Ovary (tissue), 3 donors: ENCODE data around the gene GRM5.

Experiments
- POLR2A ChIP-seq: fragments of 450-650 bp; IDR thresholded peaks from one replicate; pipeline ENCODE4 v1.6.1; 2017; ENCODE audit warnings: antibody characterized with exemption, mild to moderate bottlenecking, moderate library complexity
- TF ChIP-seq, protein P1 (sequence below), 3 donors: fragments of 450-650 bp in 2 of 3; fragments of 200-600 bp in 1 of 3; IDR thresholded peaks; one replicate each; pipeline versions ENCODE4 v1.5.1 to v1.8.0; 2016 to 2022; ENCODE audit warnings: antibody characterized with exemption in 3 of 3, mild to moderate bottlenecking in 1 of 3
- donor health status: DM: no; HTN: no; CAD: no.

DNA sequence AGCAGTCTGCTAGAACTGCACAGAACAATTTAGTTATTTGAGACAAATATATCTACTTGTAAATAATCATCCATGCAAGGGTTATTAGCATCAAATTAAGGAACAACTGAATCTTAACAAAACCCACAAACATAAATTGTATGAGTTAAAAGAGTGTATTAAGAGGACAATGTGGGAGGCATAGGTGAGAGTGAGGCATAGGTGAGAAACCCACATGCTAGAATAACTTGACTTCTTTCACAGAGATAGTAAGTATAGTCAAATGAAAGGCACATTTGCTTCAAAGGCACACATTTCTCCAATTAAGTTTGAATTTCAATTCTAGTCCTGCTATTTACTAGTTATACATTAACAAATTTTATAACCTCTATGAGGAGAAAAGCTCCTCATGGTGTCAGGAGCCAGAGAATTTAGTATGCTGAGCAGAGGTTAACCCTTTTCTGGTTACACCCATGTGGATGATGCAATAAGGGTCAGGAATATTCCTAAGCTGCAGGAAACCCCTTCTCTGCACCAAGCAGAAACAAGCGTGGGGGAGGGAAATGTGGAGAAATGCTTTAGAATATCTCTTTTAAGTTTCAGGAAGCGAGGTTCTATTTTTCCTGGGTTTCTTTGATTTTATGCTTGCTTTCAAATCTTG, 264.2 kb downstream of the GRM5 start:
- TF ChIP-seq POLR2A = no peak
- TF ChIP-seq, protein P1, sequence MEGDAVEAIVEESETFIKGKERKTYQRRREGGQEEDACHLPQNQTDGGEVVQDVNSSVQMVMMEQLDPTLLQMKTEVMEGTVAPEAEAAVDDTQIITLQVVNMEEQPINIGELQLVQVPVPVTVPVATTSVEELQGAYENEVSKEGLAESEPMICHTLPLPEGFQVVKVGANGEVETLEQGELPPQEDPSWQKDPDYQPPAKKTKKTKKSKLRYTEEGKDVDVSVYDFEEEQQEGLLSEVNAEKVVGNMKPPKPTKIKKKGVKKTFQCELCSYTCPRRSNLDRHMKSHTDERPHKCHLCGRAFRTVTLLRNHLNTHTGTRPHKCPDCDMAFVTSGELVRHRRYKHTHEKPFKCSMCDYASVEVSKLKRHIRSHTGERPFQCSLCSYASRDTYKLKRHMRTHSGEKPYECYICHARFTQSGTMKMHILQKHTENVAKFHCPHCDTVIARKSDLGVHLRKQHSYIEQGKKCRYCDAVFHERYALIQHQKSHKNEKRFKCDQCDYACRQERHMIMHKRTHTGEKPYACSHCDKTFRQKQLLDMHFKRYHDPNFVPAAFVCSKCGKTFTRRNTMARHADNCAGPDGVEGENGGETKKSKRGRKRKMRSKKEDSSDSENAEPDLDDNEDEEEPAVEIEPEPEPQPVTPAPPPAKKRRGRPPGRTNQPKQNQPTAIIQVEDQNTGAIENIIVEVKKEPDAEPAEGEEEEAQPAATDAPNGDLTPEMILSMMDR (IDR thresholded peaks at IDR 0.05) = no peak
